Trophoblast cell (in vitro differentiated cells and primary cell): ENCODE measurements around the gene KIF21A.
A peak's percentile ranks its signal among the peaks of the same experiment; 100 is the strongest.

ENCODE experiments used
- DNase-seq, 2 donors: peaks; one replicate each; pipeline ENCODE4 v3.0.0-alpha.2; 2016
- H2AFZ ChIP-seq: 2 replicates; pipeline ENCODE4 v1.6.1; 2013; ENCODE audit warnings: low read length, moderate library complexity, mild to moderate bottlenecking; ENCODE audit not compliant: insufficient read depth, poor library complexity
- H2AK5ac ChIP-seq: 2 replicates; pipeline ENCODE4 v1.6.1; 2013; ENCODE audit warnings: mild to moderate bottlenecking, low read length
- H2BK120ac ChIP-seq: 2 replicates; pipeline ENCODE4 v1.6.1; 2013; ENCODE audit warnings: low read length, mild to moderate bottlenecking, moderate library complexity; ENCODE audit not compliant: insufficient read depth, poor library complexity
- H2BK12ac ChIP-seq: 2 replicates; pipeline ENCODE4 v1.6.1; 2013; ENCODE audit warnings: mild to moderate bottlenecking, low read length, moderate library complexity
- H2BK5ac ChIP-seq: 2 replicates; pipeline ENCODE4 v1.6.1; 2013; ENCODE audit warnings: low read length, low read depth, moderate library complexity, mild to moderate bottlenecking; ENCODE audit not compliant: poor library complexity
- H3K14ac ChIP-seq: 2 replicates; pipeline ENCODE4 v1.6.1; 2013; ENCODE audit warnings: mild to moderate bottlenecking, low read length
- H3K18ac ChIP-seq: 2 replicates; pipeline ENCODE4 v1.6.1; 2013; ENCODE audit warnings: mild to moderate bottlenecking, low read length
- H3K23ac ChIP-seq: 2 replicates; pipeline ENCODE4 v1.6.1; 2013; ENCODE audit warnings: low read length
- H3K27ac ChIP-seq: 2 replicates; pipeline ENCODE4 v1.5.1; 2013; ENCODE audit warnings: low read depth, mild to moderate bottlenecking, inconsistent platforms, low read length, moderate library complexity
- H3K27me3 ChIP-seq: 2 replicates; pipeline ENCODE4 v1.6.1; 2013; ENCODE audit warnings: inconsistent platforms, mild to moderate bottlenecking, low read length, moderate library complexity; ENCODE audit not compliant: insufficient read depth
- H3K36me3 ChIP-seq, 2 experiments: 1 replicate in 1 of 2; 2 replicates in 1 of 2; pipeline ENCODE4 v1.6.1; 2013; ENCODE audit warnings: low read length in 2 of 2, mild to moderate bottlenecking in 2 of 2, moderate library complexity in 1 of 2; ENCODE audit not compliant: insufficient read depth in 2 of 2, control insufficient read depth in 1 of 2
- H3K4ac ChIP-seq: 2 replicates; pipeline ENCODE4 v1.6.1; 2013; ENCODE audit warnings: low read depth, mild to moderate bottlenecking, low read length, moderate library complexity
- H3K4me1 ChIP-seq, 2 experiments: 1 replicate in 1 of 2; 2 replicates in 1 of 2; pipeline ENCODE4 v1.6.1; 2013; ENCODE audit warnings: low read length in 2 of 2, mild to moderate bottlenecking in 2 of 2, moderate library complexity in 1 of 2; ENCODE audit not compliant: insufficient read depth in 2 of 2, control insufficient read depth in 1 of 2
- H3K4me2 ChIP-seq: 2 replicates; pipeline ENCODE4 v1.6.1; 2013; ENCODE audit warnings: inconsistent platforms, mild to moderate bottlenecking, low read length, moderate library complexity
- H3K4me3 ChIP-seq: 2 replicates; pipeline ENCODE4 v1.5.1; 2013; ENCODE audit warnings: mild to moderate bottlenecking, low read depth, low read length, inconsistent platforms
- H3K79me1 ChIP-seq: one replicate; pipeline ENCODE4 v1.6.1; 2013; ENCODE audit warnings: low read length
- H3K79me2 ChIP-seq: 2 replicates; pipeline ENCODE4 v1.6.1; 2013; ENCODE audit warnings: low read length, mild to moderate bottlenecking; ENCODE audit not compliant: control insufficient read depth, insufficient read depth, poor library complexity
- H3K9ac ChIP-seq: 2 replicates; pipeline ENCODE4 v1.6.1; 2013; ENCODE audit warnings: mild to moderate bottlenecking, low read length
- H3K9me3 ChIP-seq: 2 replicates; pipeline ENCODE4 v1.6.1; 2013; ENCODE audit warnings: low read depth, mild to moderate bottlenecking, control low read depth, inconsistent platforms, low read length; ENCODE audit not compliant: insufficient read depth
- H4K12ac ChIP-seq: 2 replicates; pipeline ENCODE4 v1.6.1; 2013; ENCODE audit warnings: low read depth, mild to moderate bottlenecking, low read length, moderate library complexity
- H4K8ac ChIP-seq: 2 replicates; pipeline ENCODE4 v1.6.1; 2013; ENCODE audit warnings: low read depth, mild to moderate bottlenecking, low read length, moderate library complexity
- H4K91ac ChIP-seq: one replicate; pipeline ENCODE4 v1.6.1; 2013; ENCODE audit warnings: low read depth, mild to moderate bottlenecking, low read length, moderate library complexity
- WGBS: extraction: QIAGEN DNeasy Blood & Tissue Kit; methylation state at CpG from one replicate; pipeline ENCODE4 v1.1.7; 2013; ENCODE audit warnings: missing lambda C conversion rate; ENCODE audit not compliant: insufficient read length, insufficient coverage; ENCODE audit errors: extremely low coverage; 5-methylcytosine and 5-hydroxymethylcytosine counted together

KIF21A gene

DNA sequence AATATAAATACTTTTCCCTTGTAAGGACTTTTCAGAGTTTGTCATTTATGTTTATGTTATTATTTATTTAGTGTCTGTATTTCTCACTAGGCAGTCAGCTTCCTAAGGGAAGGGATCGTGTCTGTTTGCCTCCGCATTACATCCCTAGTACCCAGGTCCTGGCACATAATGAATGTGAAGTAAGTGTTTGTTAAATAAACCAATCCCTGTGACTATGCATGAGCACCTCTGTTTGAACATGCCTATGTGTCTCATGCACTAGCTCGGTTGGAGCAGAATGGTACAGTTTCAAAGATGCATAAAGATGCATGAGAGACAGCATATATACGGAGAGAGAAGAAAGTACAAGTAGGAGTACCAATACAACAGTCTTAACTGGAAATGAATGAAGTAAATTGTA is 99.3 kb downstream of the KIF21A start:
- Histone ChIP-seq H3K14ac (no peak overlapping the region), H2BK5ac (no peak overlapping the region), H3K79me1 (no peaks in the 10 kb centered on the region), H2AK5ac (no peak overlapping the region), H3K9me3 (no peaks in the 10 kb centered on the region), H4K91ac (no peak overlapping the region), H3K18ac (no peak overlapping the region), H4K12ac (no peak overlapping the region), H3K4me2 (no peak overlapping the region), H2BK12ac (no peak overlapping the region), H3K27me3 (no peaks in the 10 kb centered on the region), H3K4ac (no peak overlapping the region), H3K4me3 (no peak overlapping the region), H3K23ac (no peak overlapping the region), H4K8ac (no peak overlapping the region), H2AFZ (no peak overlapping the region), H3K79me2 (no peaks in the 10 kb centered on the region), H3K27ac (no peak overlapping the region), H2BK120ac (no peak overlapping the region), H3K4me1 (no peaks in the 10 kb centered on the region), H3K9ac (no peak overlapping the region), H3K36me3 (no peaks in the 10 kb centered on the region)
- no CpG with 5 or more reads among the region's 4 CpGs for WGBS
- DNase-seq: no peak

GRCh38 chr12:39341761-39342160 is 101.2 kb downstream of the KIF21A start:
- no CpG with 5 or more reads among the region's 1 CpG for WGBS
- no peak for DNase-seq
- no peak overlapping the region for H2AK5ac ChIP-seq
- H3K14ac ChIP-seq: no peak overlapping the region
- no peaks in the 10 kb centered on the region for H3K9me3 ChIP-seq
- no peaks in the 10 kb centered on the region for H3K79me1 ChIP-seq
- H3K18ac ChIP-seq: no peak overlapping the region
- no peak overlapping the region for H4K8ac ChIP-seq
- no peaks in the 10 kb centered on the region for H3K4me1 ChIP-seq
- H3K27me3 ChIP-seq: no peaks in the 10 kb centered on the region
- H3K27ac ChIP-seq: no peak overlapping the region
- H4K12ac ChIP-seq: no peak overlapping the region
- H2BK120ac ChIP-seq: no peak overlapping the region
- no peak overlapping the region for H3K23ac ChIP-seq
- no peak overlapping the region for H3K4me2 ChIP-seq
- H3K4me3 ChIP-seq: no peak overlapping the region
- H2AFZ ChIP-seq: no peak overlapping the region
- H2BK5ac ChIP-seq: no peak overlapping the region
- H3K4ac ChIP-seq: no peak overlapping the region
- H3K79me2 ChIP-seq: no peaks in the 10 kb centered on the region
- H3K9ac ChIP-seq: no peak overlapping the region
- no peaks in the 10 kb centered on the region for H3K36me3 ChIP-seq
- no peak overlapping the region for H2BK12ac ChIP-seq
- no peak overlapping the region for H4K91ac ChIP-seq

DNA sequence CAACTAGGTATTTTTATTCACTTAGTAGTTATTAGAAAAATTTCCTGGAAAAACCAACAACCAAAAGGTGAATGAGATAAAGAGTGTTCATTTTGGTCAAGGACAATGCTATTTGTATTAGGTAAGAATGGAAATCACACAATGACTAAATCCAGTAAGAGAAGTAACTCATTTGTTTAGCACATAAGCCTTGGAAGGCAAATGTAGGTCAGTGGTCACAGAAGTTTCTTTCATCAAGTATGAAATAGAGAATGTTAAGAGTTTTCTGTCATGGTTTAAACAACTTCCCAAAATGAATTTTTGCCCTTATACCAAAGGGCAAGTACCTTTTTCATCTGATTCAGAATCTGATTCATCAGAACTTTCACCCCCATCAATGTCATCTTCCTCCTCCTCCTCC is 101.7 kb downstream of the KIF21A start:
- H3K9me3 ChIP-seq: no peaks in the 10 kb centered on the region
- H3K36me3 ChIP-seq: no peaks in the 10 kb centered on the region
- no peak overlapping the region for H3K4me2 ChIP-seq

GRCh38 chr12:39332661-39333175 is 110.2 kb downstream of the KIF21A start:
- Histone ChIP-seq H3K18ac (no peak overlapping the region), H2BK12ac (no peak overlapping the region), H2BK120ac (no peak overlapping the region), H3K79me2 (no peaks in the 10 kb centered on the region), H3K9me3 (no peaks in the 10 kb centered on the region), H3K27me3 (no peaks in the 10 kb centered on the region), H2BK5ac (no peak overlapping the region), H3K4ac (no peak overlapping the region), H3K36me3 (peaks cover 2% of the 10 kb centered on the region in 2 experiments), H3K14ac (no peak overlapping the region), H3K4me1 (no peaks in the 10 kb centered on the region), H4K91ac (no peak overlapping the region), H2AK5ac (no peak overlapping the region), H3K23ac (no peak overlapping the region), H3K9ac (no peak overlapping the region), H4K8ac (no peak overlapping the region), H3K4me2 (no peak overlapping the region), H3K4me3 (no peak overlapping the region), H2AFZ (no peak overlapping the region), H3K27ac (no peak overlapping the region), H3K79me1 (no peaks in the 10 kb centered on the region), H4K12ac (no peak overlapping the region)
- WGBS: no CpG with 5 or more reads among the region's 12 CpGs
- no peak for DNase-seq

More for the DNA sequence above, 101.7 kb downstream of the KIF21A start:
- Histone ChIP-seq H3K79me1 (no peaks in the 10 kb centered on the region), H3K27me3 (no peaks in the 10 kb centered on the region), H2BK5ac (no peak overlapping the region), H2AFZ (no peak overlapping the region), H3K9ac (no peak overlapping the region), H4K8ac (no peak overlapping the region), H3K23ac (no peak overlapping the region), H3K18ac (no peak overlapping the region), H4K91ac (no peak overlapping the region), H2BK120ac (no peak overlapping the region), H3K14ac (no peak overlapping the region), H2AK5ac (no peak overlapping the region), H3K4ac (no peak overlapping the region), H3K4me1 (no peaks in the 10 kb centered on the region), H2BK12ac (no peak overlapping the region), H3K27ac (no peak overlapping the region), H3K79me2 (no peaks in the 10 kb centered on the region), H4K12ac (no peak overlapping the region), H3K4me3 (no peak overlapping the region)
- DNase-seq: peak in 1 of 2 donors; percentile 37
